HCEC 1CT (cell line): ENCODE measurements around the gene DBF4B.
"Not testable (repeated sequence)": the region's sequence is repeated elsewhere in the genome, so short reads cannot be mapped to it uniquely, and the experiment has no call there.

Experiments used
- DNase-seq: peaks from one replicate; pipeline ENCODE4 v3.0.0-alpha.2; 2017

The DBF4B gene

GRCh38 chr17:44708401-44709263, at the start of gene DBF4B:
Gene DBF4B, plus strand, starts transcription at chr17:44708665. Its CDS starts 156 bp downstream, at chr17:44708821.
- peak; percentile 90 for DNase-seq

GRCh38 chr17:44661835-44662234, 46.6 kb upstream of the DBF4B start:
- DNase-seq: no peak

DNA sequence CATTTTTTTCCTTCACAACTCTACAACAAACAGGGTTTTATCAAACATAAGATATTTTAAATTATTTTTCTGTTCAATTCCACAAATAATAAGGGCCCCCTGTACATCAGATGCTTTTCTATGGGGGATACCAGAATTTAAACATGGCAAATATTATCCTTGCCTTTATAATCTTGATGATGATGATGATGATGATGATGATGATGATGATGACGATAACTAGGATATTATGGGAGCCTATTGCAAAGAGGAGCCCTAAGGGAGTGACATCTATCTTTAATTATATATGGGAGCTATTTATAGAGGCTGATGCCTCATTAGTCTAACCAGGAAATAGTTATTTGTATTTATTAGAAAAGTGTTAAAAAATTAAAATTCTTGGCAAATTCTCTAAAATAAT, 45.4 kb upstream of the DBF4B start:
- no peak for DNase-seq

- no peak for DNase-seq
Observed at GRCh38 chr17:44664867-44665266, 43.6 kb upstream of the DBF4B start.

DNA sequence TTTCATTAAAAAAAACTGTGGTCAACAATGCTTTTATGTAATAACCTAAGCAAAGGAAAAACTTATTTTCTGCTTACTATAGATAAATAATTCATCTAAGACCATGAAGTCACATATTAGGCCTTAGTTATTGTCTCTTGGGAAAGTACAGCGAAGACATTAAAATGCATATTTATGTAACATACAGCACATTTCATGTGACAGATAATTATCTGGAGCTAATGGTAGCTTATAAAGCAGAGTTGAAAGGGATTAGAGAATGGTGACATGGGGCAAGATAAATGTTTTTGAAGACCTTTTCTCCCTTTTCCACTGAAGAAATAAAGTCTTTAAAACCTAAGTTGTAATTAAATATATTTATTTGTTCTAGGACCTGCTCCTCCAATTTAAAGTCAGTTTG, 42.5 kb upstream of the DBF4B start:
- no peak for DNase-seq

- DNase-seq: peak; percentile 27
Observed at GRCh38 chr17:44672479-44673093, 35.9 kb upstream of the DBF4B start.

DNA sequence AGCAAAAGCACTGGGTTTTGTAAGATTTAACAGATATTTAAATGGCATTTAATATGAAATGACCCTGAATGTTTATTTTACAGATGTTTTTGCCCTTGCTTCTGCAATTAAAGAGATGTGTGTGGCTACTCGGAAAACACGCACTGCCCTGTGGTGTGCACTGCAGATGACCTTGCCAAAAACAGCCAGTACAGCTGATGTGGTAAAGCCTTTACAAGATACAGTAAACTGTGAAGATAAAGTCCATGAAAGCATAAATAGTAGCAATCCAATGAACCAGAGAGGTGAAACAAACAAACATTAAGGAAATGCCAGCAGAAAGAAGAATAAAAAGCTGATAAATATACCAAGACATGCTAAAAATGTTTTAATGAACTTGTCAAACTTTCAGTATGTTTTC, 34.6 kb upstream of the DBF4B start:
- no peak for DNase-seq

DNA sequence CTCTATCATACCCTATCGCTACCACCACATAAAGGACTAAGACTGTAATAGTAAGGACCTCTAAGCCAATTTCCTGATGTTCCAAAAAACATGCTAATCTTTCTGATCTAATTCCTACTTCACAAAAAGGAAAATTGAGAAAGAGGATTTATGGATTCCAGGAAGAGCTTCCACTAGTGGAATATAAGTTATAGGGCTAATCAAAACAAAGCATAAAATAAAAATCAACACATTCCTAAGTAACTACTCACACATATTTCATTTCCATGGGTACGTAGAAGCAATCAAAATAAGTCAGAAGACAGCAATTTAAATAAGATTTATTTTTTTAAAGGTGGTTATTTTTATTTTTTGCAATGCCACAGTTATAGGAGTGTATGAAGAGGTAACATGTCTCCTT, 31.3 kb upstream of the DBF4B start:
- peak; percentile 78 for DNase-seq

DNA sequence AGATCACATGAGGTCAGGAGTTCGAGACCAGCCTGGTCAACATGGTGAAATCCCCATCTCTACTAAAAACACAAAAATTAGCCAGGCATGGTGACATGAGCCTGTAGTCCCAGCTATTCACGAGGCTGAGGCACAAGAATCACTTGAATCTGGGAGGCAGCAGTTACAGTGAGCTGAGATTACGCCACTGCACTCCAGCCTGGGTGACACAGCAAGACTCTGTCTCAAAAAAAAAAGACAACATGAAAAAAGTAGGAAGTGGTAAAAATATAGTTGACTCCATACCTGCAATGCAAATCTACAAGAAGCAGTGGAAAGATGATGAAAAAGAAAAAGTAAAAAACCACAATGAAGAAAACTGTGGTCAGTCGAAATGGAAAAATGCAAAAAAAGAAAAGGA, 25.2 kb upstream of the DBF4B start:
- DNase-seq: not testable (repeated sequence)

GRCh38 chr17:44687756-44688155, 20.7 kb upstream of the DBF4B start:
- no peak for DNase-seq

DNA sequence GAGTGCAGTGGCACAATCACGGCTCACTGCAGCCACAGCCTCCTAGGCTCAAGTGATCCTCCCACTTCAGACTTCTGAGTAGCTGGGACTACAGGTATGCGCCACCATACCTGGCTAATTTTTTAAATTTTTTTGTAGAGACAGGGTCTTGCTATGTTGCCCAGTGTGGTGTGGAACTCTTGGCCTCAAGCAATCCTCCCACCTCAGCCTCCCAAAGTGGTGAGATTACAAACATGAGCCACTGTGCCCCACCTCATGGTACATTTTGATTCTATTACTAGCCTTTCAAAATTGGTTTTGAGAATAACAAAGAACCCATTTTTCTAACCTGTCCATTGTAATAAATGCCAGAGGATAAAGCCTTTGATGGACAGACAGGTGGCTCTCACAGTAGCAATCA, 20.3 kb upstream of the DBF4B start:
- DNase-seq: no peak

DNA sequence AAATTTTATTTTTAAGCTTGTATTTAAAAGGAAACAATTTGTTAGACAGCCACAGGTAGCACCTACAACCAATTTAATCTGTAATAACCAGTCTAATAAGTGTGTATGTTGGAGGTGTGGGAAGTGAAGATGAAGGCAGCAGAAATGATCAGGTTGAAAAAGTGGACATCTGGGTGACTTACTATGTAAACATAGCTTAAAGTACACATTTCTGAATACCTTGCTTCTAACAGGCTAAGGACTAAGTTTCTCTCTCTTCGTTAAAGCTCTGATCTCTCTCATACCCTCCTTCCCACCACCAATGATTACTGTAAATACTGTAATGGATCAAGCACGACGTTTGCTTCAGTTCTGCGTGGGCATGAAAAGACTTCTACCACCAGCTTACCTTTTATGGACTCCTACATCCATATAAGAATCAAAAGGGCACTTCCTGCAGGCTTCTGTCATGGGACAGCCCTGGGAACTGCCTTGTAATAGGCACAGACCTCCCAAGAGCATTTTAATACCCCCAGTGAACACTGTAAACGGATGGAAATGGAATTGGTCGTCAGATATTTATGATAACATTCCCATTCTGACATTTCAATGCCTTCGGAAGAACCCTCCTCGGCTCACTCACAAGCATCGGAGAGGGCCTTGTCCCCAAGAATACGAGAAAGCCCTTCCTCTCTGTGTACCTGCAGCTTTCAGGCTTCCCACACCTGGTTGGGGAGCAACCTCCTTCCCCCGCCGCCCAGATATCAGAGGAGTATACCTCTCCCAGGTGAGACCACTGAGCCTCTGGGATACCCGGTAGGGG, 19.6 kb upstream of the DBF4B start:
- DNase-seq: no peak

DNA sequence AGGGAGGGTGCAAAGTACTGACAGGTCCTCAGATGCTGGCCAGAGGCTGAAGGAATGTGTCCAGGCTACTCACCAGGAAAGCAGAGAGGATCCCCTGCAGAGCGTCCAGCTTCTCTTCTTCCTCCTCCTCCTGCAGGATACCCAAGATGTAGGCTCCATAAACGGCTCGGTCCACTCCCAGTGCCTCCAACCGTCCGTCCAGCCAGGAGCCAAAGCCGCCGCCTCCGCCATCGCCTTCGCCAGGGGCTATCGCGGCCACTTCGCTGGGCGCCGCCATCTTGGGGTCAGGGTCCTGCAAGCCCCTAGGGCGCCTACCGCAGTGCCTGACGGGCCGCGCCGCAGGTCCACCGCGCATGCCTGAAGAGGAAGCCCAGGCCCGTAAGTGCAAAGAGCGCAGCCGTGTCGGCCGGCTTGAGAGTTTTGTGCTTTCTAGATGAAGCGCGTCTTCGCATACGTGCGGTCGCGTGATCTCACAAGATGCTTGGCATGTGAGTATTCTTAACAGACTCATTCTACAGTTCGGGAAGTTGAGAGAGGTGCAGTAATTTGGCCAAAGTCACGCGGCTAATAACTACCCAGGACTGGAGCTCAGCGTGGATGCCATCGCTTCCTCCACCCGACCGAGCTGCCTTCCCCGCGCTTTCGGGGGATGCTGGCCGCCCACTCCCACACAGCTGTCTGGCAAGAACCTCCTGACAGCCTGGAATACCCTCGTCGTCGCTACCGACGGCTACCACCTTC, 18.8 kb upstream of the DBF4B start, which contains the start of gene CCDC43:
TSS of gene CCDC43 (minus strand) at position 300 of the 741 bp plus-strand sequence. CDS start at position 277, 23 bp downstream.
- DNase-seq: peak; percentile 91

DNA sequence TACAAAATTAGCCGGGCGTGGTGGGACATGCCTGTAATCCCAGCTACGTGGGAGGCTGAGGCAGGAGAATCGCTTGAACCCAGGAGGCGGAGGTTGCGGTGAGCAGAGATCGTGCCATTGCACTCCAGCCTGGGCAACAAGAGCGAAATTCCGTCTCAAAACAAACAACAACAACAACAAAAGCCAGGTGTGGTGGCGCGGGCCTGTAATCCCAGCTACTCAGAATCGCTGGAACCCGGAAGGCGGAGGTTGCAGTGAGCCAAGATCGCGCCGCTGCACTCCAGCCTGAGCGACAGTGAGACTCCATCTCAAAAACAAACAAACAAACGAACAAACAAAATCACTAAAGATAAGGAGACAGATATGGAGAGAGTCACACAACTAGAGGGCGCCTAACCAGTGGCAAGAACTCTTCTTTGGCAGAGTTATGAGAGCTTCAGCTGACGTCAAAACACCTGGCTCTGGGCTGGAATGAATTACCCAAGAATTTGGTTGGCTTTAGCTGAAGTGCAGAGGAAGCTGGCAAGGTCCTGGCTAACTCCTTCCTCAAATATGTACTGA, 17.6 kb upstream of the DBF4B start:
- peak; percentile 42 for DNase-seq

GRCh38 chr17:44693609-44694008, 14.9 kb upstream of the DBF4B start:
- DNase-seq: no peak

DNA sequence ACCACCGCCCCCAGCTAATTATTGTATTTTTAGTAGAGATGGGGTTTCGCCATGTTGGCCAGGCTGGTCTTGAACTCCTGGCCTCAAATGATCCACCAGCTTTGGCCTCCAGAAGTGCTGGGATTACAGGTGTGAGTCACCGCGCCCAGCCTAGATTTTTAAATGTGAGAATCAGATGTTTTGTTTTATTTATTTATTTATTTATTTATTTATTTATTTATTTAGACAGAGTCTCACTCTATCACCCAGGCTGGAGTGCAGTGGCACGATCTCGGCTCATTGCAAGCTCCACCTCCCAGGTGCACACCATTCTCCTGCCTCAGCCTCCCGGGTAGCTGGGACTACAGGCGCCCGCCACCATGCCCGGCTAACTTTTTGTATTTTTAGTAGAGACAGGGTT, 8.2 kb upstream of the DBF4B start:
- DNase-seq: not testable (repeated sequence)

GRCh38 chr17:44707755-44708400, 587 bp upstream of the DBF4B start:
- DNase-seq: no peak

DNA sequence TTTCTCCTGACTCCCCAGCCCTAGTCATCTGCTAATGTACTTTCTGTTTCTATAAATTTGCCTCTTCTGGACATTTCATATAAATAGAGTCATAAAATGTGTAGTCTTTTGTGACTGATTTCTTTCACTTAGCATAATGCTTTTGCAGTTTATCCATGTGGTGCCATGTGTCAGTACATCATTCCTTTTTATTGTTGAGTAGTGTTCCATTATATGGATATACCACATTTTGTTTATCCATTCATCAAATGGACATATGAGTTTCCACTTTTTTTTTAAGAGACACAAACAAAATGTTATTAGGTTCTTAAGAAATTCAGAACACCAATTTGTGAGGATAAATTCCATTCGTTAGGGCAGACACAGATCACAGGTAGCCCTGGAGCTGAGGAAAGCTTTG, 11.0 kb downstream of the DBF4B start:
- DNase-seq: no peak

GRCh38 chr17:44722254-44722653, 13.8 kb downstream of the DBF4B start:
- no peak for DNase-seq

DNA sequence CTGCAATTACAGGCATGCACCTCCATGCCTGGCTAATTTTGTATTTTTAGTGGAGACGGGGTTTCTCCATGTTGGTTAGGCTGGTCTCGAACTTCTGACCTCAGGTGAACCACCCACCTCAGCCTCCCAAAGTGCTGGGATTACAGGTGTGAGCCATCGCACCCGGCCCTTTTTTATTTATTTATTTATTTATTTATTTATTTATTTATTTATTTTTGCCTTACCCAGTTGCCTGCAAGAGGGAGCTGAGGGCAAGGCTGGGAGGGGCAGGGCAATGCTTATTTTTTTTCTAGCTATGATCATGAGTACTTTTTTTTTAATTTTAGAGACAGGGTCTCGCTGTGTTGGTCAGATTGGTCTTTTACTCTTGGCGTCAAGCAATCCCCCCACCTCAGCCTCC, 17.7 kb downstream of the DBF4B start:
- DNase-seq: not testable (repeated sequence)

DNA sequence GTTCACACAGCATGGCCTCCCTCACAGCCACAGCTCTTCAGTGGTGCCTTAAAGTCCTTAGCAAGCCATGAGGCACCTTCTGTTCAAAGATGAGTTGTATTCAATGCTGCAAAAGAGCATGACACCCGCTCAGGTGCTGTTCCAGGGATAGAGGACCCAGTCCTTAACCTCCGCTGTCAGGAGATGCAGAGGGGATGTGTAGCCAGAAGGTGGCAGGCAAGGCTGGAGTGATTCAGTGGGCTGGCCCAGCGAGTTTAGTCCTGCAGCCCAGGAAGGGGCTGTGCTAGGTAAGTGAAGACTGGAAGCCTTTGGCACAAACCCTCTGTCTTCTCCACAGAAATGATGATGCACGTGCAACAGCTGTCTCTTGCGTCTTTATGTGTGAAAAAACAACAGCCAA, 25.3 kb downstream of the DBF4B start:
- DNase-seq: peak; percentile 9

GRCh38 chr17:44734272-44734671, 25.8 kb downstream of the DBF4B start:
- no peak for DNase-seq
